HTERT RPE-1 (cell line): Measurements from ENCODE around the gene ZMPSTE24.

Experiments used
- in situ Hi-C: fragments of 300-500 bp; cut with MboI; formaldehyde crosslinking; loops from 4 replicates; pipeline ENCODE4 v1.14.3; 2020; ENCODE audit warnings: low sequenced_read_pairs

ZMPSTE24 gene

GRCh38 chr1:40302475-40302874, 44.4 kb downstream of the ZMPSTE24 start:
- in situ Hi-C loops = no loop called here

GRCh38 chr1:40303051-40303771, 45.2 kb downstream of the ZMPSTE24 start:
- in situ Hi-C loops = no loop called here

GRCh38 chr1:40303790-40304189, 45.8 kb downstream of the ZMPSTE24 start:
- in situ Hi-C loops = no loop called here

- in situ Hi-C loops = no loop called here
Measured at GRCh38 chr1:40305451-40305850, 47.4 kb downstream of the ZMPSTE24 start.

- in situ Hi-C loops = no loop called here
Measured at GRCh38 chr1:40305871-40306270, 47.8 kb downstream of the ZMPSTE24 start.

- in situ Hi-C loops = no loop called here
Measured at GRCh38 chr1:40306296-40306695, 48.3 kb downstream of the ZMPSTE24 start.

GRCh38 chr1:40307186-40307585, 49.1 kb downstream of the ZMPSTE24 start:
- in situ Hi-C loops = no loop called here

GRCh38 chr1:40308036-40308727, 50.1 kb downstream of the ZMPSTE24 start:
- in situ Hi-C loops = no loop called here

- in situ Hi-C loops = no loop called here
Measured at GRCh38 chr1:40309374-40310128, 51.5 kb downstream of the ZMPSTE24 start.

- in situ Hi-C loops = no loop called here
Measured at GRCh38 chr1:40310129-40310461, 52.1 kb downstream of the ZMPSTE24 start.

GRCh38 chr1:40310983-40311642, 53.1 kb downstream of the ZMPSTE24 start:
- in situ Hi-C loops = no loop called here

- in situ Hi-C loops = no loop called here
Measured at GRCh38 chr1:40311692-40312091, 53.7 kb downstream of the ZMPSTE24 start.

GRCh38 chr1:40312238-40313205, 54.5 kb downstream of the ZMPSTE24 start:
- in situ Hi-C loops = no loop called here

GRCh38 chr1:40313329-40313957, 55.4 kb downstream of the ZMPSTE24 start:
- in situ Hi-C loops = no loop called here

- in situ Hi-C loops = no loop called here
Measured at GRCh38 chr1:40313958-40314720, 56.1 kb downstream of the ZMPSTE24 start.

GRCh38 chr1:40314721-40315238, 56.7 kb downstream of the ZMPSTE24 start:
- in situ Hi-C loops = no loop called here

GRCh38 chr1:40315239-40315794, 57.3 kb downstream of the ZMPSTE24 start:
- in situ Hi-C loops = no loop called here

GRCh38 chr1:40315795-40316594, 58.0 kb downstream of the ZMPSTE24 start:
- in situ Hi-C loops = no loop called here
